Retinal pigment epithelial cell (primary cell): ENCODE results near the gene CABP1.

ENCODE experiments used
- DNase-seq: peaks from one replicate; pipeline ENCODE4 v3.0.0-alpha.2; 2010; ENCODE audit warnings: low read depth
- H3K4me3 ChIP-seq: 2 replicates; pipeline ENCODE4 v1.5.1; 2011; ENCODE audit warnings: mild to moderate bottlenecking, low read length, control low read depth, moderate library complexity
- TF ChIP-seq, protein P1 (sequence below): conservative IDR thresholded peaks from 2 replicates; pipeline ENCODE4 v1.5.1; 2011; ENCODE audit warnings: low read depth, low read length, control low read depth, inconsistent platforms

The CABP1 gene

DNA sequence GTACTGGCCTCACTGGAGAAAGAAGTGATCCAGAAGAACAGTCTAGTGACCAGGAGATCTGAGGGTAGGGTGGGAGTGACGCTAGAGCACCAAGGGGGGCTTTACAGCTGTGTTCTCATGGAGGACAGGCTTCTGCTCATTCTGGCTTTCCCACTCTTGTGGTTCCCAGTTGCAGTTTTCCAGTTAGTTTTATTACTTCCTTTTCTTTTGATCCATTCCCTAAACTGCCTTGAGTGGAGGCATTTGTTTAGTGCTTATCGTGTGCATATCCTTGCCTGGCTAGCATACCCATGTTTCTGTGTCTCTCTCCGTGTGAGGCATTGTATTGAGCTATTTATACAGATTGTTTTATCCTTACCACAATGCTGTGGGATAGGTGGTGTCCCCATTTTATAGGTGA, 50.6 kb downstream of the CABP1 start:
- TF ChIP-seq, protein P1, sequence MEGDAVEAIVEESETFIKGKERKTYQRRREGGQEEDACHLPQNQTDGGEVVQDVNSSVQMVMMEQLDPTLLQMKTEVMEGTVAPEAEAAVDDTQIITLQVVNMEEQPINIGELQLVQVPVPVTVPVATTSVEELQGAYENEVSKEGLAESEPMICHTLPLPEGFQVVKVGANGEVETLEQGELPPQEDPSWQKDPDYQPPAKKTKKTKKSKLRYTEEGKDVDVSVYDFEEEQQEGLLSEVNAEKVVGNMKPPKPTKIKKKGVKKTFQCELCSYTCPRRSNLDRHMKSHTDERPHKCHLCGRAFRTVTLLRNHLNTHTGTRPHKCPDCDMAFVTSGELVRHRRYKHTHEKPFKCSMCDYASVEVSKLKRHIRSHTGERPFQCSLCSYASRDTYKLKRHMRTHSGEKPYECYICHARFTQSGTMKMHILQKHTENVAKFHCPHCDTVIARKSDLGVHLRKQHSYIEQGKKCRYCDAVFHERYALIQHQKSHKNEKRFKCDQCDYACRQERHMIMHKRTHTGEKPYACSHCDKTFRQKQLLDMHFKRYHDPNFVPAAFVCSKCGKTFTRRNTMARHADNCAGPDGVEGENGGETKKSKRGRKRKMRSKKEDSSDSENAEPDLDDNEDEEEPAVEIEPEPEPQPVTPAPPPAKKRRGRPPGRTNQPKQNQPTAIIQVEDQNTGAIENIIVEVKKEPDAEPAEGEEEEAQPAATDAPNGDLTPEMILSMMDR, result no peak
- no peak overlapping the region for H3K4me3 ChIP-seq
- DNase-seq, result no peak

DNA sequence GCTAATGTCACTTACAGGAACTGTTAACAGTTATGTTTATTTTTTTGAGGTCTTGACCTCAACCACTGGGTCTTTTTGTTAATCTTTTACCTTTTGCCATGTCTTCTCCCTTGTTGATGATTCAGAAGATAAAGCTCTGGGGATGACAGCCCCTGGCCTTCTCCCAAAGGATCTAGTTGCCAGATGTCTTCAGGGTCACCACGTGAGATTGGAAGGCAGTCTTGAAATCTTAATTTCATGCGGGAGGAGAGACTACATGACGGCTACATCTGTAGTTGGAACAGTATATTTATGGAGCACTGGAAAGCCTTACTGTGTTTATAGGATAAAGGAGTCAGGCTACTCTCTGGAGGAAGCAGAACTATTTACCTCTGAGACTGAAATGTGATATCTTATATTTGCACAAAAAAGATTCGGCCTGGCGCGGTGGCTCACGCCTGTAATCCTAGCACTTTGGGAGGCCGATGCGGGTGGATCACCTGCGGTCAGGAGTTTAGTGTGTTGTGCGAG, 52.2 kb downstream of the CABP1 start:
- no peak for DNase-seq
- no peak overlapping the region for H3K4me3 ChIP-seq
- TF ChIP-seq, protein P1, result no peak

DNA sequence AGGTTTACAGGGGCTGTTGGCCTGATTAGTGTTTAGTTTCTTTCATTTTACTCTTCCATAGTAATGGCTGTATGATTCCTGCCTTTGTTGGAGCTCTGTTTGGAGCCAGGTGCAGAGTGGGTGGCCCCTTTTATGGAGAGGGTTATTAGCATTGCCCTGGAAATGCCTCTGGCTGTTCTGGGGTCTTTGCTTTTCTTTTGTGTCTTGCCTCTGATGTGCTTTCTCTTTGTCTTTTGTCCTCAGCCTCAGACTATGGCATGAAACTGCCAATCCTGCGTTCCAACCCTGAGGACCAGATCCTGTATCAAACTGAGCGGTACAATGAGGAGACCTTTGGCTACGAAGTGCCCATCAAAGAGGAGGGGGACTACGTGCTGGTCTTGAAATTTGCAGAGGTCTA, 53.4 kb downstream of the CABP1 start:
- no peak overlapping the region for H3K4me3 ChIP-seq
- TF ChIP-seq, protein P1, result no peak
- no peak for DNase-seq

DNA sequence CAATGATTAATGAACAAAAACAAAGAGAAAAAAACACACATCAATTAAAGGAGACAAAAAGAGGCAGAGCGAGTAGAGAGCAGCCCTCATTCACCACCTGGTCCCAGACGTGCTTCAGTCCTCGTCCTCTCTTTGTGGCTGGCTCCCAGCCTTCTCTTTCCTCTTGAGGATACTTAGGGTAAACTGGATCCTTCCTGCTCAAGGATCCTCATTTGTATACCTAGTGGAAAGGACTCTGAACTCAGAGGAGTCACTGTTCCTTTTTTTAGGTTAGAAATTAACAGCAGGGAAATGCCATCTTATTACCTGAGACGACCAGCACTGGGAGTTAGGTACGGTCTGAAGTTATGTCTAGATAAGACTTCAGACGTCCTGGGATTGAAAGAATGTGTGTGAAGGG, 56.2 kb downstream of the CABP1 start:
- TF ChIP-seq, protein P1, result no peak
- DNase-seq, result no peak
- H3K4me3 ChIP-seq, result no peak overlapping the region

DNA sequence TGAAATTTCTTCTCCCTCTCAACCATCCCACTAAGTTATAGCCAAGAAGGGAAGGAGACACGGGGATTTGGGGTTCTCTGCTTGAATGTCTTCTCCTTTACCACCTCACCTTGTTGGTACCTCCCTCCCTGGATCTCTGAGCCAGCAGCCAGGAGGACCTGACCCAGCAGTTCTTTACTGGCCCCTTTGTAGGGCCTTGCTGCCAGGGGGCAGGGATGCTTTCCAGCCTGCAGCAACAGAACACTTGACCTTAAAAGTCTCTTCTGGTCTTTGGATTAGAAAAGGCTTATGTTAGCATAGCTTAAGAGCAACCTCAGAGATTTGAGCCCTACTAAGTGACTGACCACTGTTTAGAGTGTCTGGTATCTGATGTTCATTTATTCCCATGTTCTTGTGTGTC, 56.9 kb downstream of the CABP1 start:
- no peak for DNase-seq
- no peak overlapping the region for H3K4me3 ChIP-seq
- TF ChIP-seq, protein P1, result no peak

DNA sequence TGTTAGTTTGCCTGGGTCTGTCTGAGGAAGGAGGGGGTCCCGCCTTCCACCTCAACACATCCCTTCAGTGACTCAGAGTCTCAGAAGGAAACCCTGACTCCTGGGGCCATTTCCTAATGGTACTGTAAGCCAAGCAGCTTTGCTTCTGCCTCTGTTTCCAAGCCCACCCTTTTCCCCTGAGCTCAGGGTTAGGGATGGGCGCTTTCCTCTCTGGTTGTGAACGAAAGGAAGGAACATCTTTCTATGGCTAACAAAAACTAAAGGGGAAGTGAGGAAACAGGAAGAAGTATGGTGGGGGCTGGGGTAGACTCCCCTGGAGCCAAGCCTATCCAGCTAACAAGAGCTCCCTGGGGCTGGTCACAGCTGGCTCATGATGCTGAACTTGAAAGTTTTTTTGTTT, 58.2 kb downstream of the CABP1 start:
- no peak overlapping the region for H3K4me3 ChIP-seq
- TF ChIP-seq, protein P1, result no peak
- DNase-seq, result no peak

DNA sequence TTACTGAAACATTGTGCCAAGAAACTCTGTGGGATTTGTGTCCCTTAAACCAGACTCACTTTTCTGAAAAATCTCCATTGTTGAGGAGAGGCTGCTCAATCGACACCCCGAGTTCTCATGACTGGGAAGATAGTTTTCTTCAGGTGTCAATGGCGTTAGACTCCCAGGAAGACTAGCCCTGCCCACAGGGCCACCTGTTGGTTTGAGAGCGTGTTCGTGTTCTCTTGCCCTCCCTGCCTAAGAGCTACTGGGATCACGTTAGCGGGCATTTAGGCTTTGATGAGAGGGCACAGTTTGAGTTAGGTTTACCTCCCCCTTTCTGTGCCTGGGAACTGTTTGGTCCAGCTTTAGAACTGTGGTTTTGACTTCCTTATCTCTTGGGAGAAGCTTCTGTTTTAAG, 59.1 kb downstream of the CABP1 start:
- TF ChIP-seq, protein P1, result no peak

More for the DNA sequence above, 59.1 kb downstream of the CABP1 start:
- H3K4me3 ChIP-seq, result no peak overlapping the region
- no peak for DNase-seq
